ENCODE data around the gene SPATA25. TPM values are rescaled to one million over a fixed set of nuclear protein-coding genes. Genes with fewer than 3 reads are reported as not detected.

SPATA25 gene
- polyA plus RNA-seq, 1 donor from 2014 or later: 5.1 TPM

- TF ChIP-seq REST (IDR thresholded peaks at IDR 0.05; ENCODE audit: borderline replicate concordance) (no peak), EZH2 (IDR thresholded peaks at IDR 0.05; ENCODE audit: borderline replicate concordance, insufficient read depth, low read length, poor library complexity, severe bottlenecking) (no peak), TAF1 (IDR thresholded peaks at IDR 0.05; ENCODE audit: low read depth) (no peak), CTCF (IDR thresholded peaks at IDR 0.05; ENCODE audit: poor library complexity, severe bottlenecking) (no peak)
- H3K4me2 ChIP-seq (ENCODE audit: low read length): no peak overlapping the region
- no peaks in the 10 kb centered on the region for H3K27me3 ChIP-seq (ENCODE audit: insufficient read depth, low read depth, low read length)
- no peak overlapping the region for H3K27ac ChIP-seq (ENCODE audit: low read length)
- peaks cover 3% of the 10 kb centered on the region for H3K79me2 ChIP-seq (replicated peaks; ENCODE audit: insufficient read depth, low read length)
- no peaks in the 10 kb centered on the region for H3K9me2 ChIP-seq (ENCODE audit: insufficient read depth, low read length)
- no peak overlapping the region for H3K9ac ChIP-seq (ENCODE audit: low read length)
- H3K36me3 ChIP-seq (ENCODE audit: insufficient read depth, low read length): no peaks in the 10 kb centered on the region
- no peaks in the 10 kb centered on the region for H4K20me1 ChIP-seq (ENCODE audit: insufficient read depth)
- H3K9me3 ChIP-seq (ENCODE audit: low read length): no peaks in the 10 kb centered on the region
- H2AFZ ChIP-seq (ENCODE audit: low read depth, low read length): no peak overlapping the region
- no peak overlapping the region for H3K4me3 ChIP-seq (ENCODE audit: low read length)
- H3F3A ChIP-seq (ENCODE audit: insufficient read depth, low read length, poor library complexity, severe bottlenecking): no peaks in the 10 kb centered on the region
Measured at GRCh38 chr20:45850926-45851325, 36.5 kb downstream of the SPATA25 start.

GRCh38 chr20:45850238-45850637 lies 37.2 kb downstream of the SPATA25 start:
- no peaks in the 10 kb centered on the region for H3K36me3 ChIP-seq (ENCODE audit: insufficient read depth, low read length)
- TF ChIP-seq POLR2AphosphoS5 (IDR thresholded peaks at IDR 0.05) (no peak), EP300 (conservative IDR thresholded peaks at IDR 0.05; ENCODE audit: poor library complexity, severe bottlenecking) (no peak), MXI1 (conservative IDR thresholded peaks at IDR 0.05; ENCODE audit: poor library complexity, severe bottlenecking) (no peak), RAD21 (conservative IDR thresholded peaks at IDR 0.05) (no peak), EZH2 (IDR thresholded peaks at IDR 0.05; ENCODE audit: borderline replicate concordance, insufficient read depth, low read length, poor library complexity, severe bottlenecking) (no peak), CTCF (IDR thresholded peaks at IDR 0.05; ENCODE audit: poor library complexity, severe bottlenecking) (no peak), REST (IDR thresholded peaks at IDR 0.05; ENCODE audit: borderline replicate concordance) (no peak), TAF1 (IDR thresholded peaks at IDR 0.05; ENCODE audit: low read depth) (no peak), SMC3 (conservative IDR thresholded peaks at IDR 0.05; ENCODE audit: poor library complexity) (no peak)
- H3K4me3 ChIP-seq (ENCODE audit: low read length): no peak overlapping the region
- no peaks in the 10 kb centered on the region for H3K27me3 ChIP-seq (ENCODE audit: insufficient read depth, low read depth, low read length)
- H3K27ac ChIP-seq (ENCODE audit: low read length): no peak overlapping the region
- no peaks in the 10 kb centered on the region for H3F3A ChIP-seq (ENCODE audit: insufficient read depth, low read length, poor library complexity, severe bottlenecking)
- no peaks in the 10 kb centered on the region for H4K20me1 ChIP-seq (ENCODE audit: insufficient read depth)
- H2AFZ ChIP-seq (ENCODE audit: low read depth, low read length): no peak overlapping the region
- H3K9me2 ChIP-seq (ENCODE audit: insufficient read depth, low read length): no peaks in the 10 kb centered on the region
- no peaks in the 10 kb centered on the region for H3K79me2 ChIP-seq (replicated peaks; ENCODE audit: insufficient read depth, low read length)
- H3K4me2 ChIP-seq (ENCODE audit: low read length): no peak overlapping the region
- no peak overlapping the region for H3K9ac ChIP-seq (ENCODE audit: low read length)
- no peaks in the 10 kb centered on the region for H3K9me3 ChIP-seq (ENCODE audit: low read length)

Measured in neural cell (in vitro differentiated cells).